ENCODE data around the gene MAGEB17. TPM values are rescaled to one million over a fixed set of nuclear protein-coding genes. Genes with fewer than 3 reads are reported as not detected.
A peak's percentile ranks its signal among the peaks of the same experiment; 100 is the strongest.
"Not testable (repeated sequence)": the region's sequence is repeated elsewhere in the genome, so short reads cannot be mapped to it uniquely, and the experiment has no call there.

The MAGEB17 gene
- total and polyA plus RNA-seq, 2 of the 8 experiments (the other 6 are each of a cell fraction or from before 2014, with no cell fraction given), result 0.48 to 1.1 TPM

DNA sequence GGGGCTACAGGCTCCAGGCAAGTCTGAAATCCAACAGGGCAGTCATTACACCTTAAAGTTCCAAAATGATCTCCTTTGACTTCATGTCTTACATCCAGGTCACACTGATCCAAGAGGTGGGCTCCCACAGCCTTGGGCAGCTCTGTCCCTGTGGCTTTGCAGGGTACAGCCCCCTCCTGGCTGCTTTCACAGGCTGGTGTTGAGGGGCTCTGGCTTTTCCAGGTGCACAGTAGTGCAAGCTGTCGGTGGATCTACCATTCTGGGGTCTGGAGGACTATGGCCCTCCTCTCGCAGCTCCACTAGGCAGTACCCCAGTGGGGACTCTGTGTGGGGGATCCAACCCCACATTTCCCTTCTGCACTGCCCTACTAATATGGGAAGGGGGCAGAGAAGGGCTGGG lies 6.1 kb upstream of the MAGEB17 start:
- not testable (repeated sequence) for H3K23ac ChIP-seq (ENCODE audit: insufficient read length); H4K91ac ChIP-seq (replicated peaks; ENCODE audit: insufficient read length, low read length); H3K4me1 ChIP-seq (replicated peaks in 1 of 4; ENCODE audit: control insufficient read depth in 3 of 4, insufficient read depth in 4 of 4, low read length in 3 of 4); H2AK5ac ChIP-seq (ENCODE audit: low read depth, low read length); H2BK15ac ChIP-seq (ENCODE audit: low read length); H3K4me2 ChIP-seq (ENCODE audit: insufficient read depth in 1 of 2, low read depth in 2 of 2, low read length in 2 of 2); H3K14ac ChIP-seq (ENCODE audit: insufficient read length); H2BK20ac ChIP-seq (ENCODE audit: low read length); H3K56ac ChIP-seq (replicated peaks; ENCODE audit: insufficient read length, low read depth, low read length); H4K8ac ChIP-seq (ENCODE audit: extremely low read depth, insufficient read depth, low read length); H3K4me3 ChIP-seq (ENCODE audit: extremely low read depth in 1 of 4, insufficient read depth in 2 of 4, low read depth in 3 of 4, low read length in 4 of 4); H3K4ac ChIP-seq (replicated peaks; ENCODE audit: insufficient read length, low read depth, low read length); H4K20me1 ChIP-seq (replicated peaks in 1 of 2; ENCODE audit: control insufficient read depth in 1 of 2, insufficient read depth in 2 of 2, low read length in 2 of 2); H3K23me2 ChIP-seq (ENCODE audit: low read depth, low read length); H3K27ac ChIP-seq (ENCODE audit: low read depth, low read length); H2BK120ac ChIP-seq (replicated peaks; ENCODE audit: low read depth, low read length); H3K9me3 ChIP-seq (ENCODE audit: insufficient read depth in 2 of 2, low read depth in 1 of 2, low read length in 1 of 2); H3K79me2 ChIP-seq (ENCODE audit: control insufficient read depth in 1 of 2, insufficient read depth in 2 of 2, low read length in 2 of 2); H3K79me1 ChIP-seq (ENCODE audit: low read depth, low read length); H3K9ac ChIP-seq (replicated peaks in 1 of 4; ENCODE audit: extremely low read depth in 1 of 4, low read depth in 3 of 4, low read length in 3 of 4); H3K18ac ChIP-seq (ENCODE audit: extremely low read depth, low read length); H3K27me3 ChIP-seq (replicated peaks in 1 of 4; ENCODE audit: control insufficient read depth in 3 of 4, extremely low read depth in 1 of 4, insufficient read depth in 3 of 4, low read length in 3 of 4); DNase-seq (ENCODE audit: low read depth in 1 of 2, low spot score in 2 of 2); H2AFZ ChIP-seq (ENCODE audit: low read length); H4K5ac ChIP-seq (ENCODE audit: insufficient read length, low read depth, low read length); FAIRE-seq
- 0 out of 2 replicates have a peak overlapping the region, but pooled peaks have one; percentile 83 for H2BK5ac ChIP-seq (ENCODE audit: low read depth, low read length)
- ChIA-PET POLR2A (ENCODE audit: partially characterized antibody) (interaction anchor here (0.8 kb wide), 1 partner anchor 23 kb away, joined by 3 read pairs; no protein-coding TSS in a partner anchor), CTCF (ENCODE audit: partially characterized antibody) (interaction anchor here (0.6 to 0.9 kb wide), 2 partner anchors 39 to 228 kb away, joined by 3 read pairs; no protein-coding TSS in a partner anchor)
- WGBS, 2 experiments (ENCODE audit: extremely low coverage in 1 of 2, insufficient coverage in 1 of 2, insufficient read length in 1 of 2, insufficient replicate concordance in 2 of 2, low coverage in 1 of 2, low lambda C conversion rate in 2 of 2, missing lambda C conversion rate in 1 of 2), result no CpG with 5 or more reads among the region's 2 CpGs
- H3K36me3 ChIP-seq (ENCODE audit: control insufficient read depth in 2 of 4, insufficient read depth in 4 of 4, low read length in 3 of 4), result peaks cover 3 to 54% (median 10%) of the 10 kb centered on the region in 4 experiments; a peak in 7 of 8 replicates
- H2BK12ac ChIP-seq (ENCODE audit: low read depth, low read length), result peak overlapping the region; percentile 60; the same call in 1 of the 2 replicates
